HEK293 (cell line): ENCODE results near the gene PCK1.

Experiments used
- FEZF1 ChIP-seq: fragments of 450-650 bp; formaldehyde crosslinking; IDR thresholded peaks from 2 replicates; pipeline ENCODE4 v1.5.1; 2016; ENCODE audit warnings: missing biosample characterization, missing genetic modification characterization
- GLIS1 ChIP-seq: fragments of 450-650 bp; formaldehyde crosslinking; IDR thresholded peaks from 2 replicates; pipeline ENCODE4 v1.5.1; 2016; ENCODE audit warnings: missing biosample characterization, missing genetic modification characterization
- KLF10 ChIP-seq: fragments of 450-650 bp; IDR thresholded peaks from 2 replicates; pipeline ENCODE4 v1.5.1; 2018; ENCODE audit warnings: missing biosample characterization, mild to moderate bottlenecking, missing genetic modification characterization
- SP7 ChIP-seq: fragments of 450-650 bp; formaldehyde crosslinking; IDR thresholded peaks from 2 replicates; pipeline ENCODE4 v1.5.1; 2016; ENCODE audit warnings: missing biosample characterization, missing genetic modification characterization
- TCF7L2 ChIP-seq: IDR thresholded peaks from 2 replicates; pipeline ENCODE4 v1.6.1; 2011; ENCODE audit warnings: low read depth, mild to moderate bottlenecking, inconsistent platforms, low read length, moderate library complexity, borderline replicate concordance
- ZBTB21 ChIP-seq: fragments of 450-650 bp; formaldehyde crosslinking; IDR thresholded peaks from 2 replicates; pipeline ENCODE4 v1.5.1; 2017; ENCODE audit warnings: missing biosample characterization, missing genetic modification characterization
- ZFP3 ChIP-seq: fragments of 450-650 bp; formaldehyde crosslinking; IDR thresholded peaks from 2 replicates; pipeline ENCODE4 v1.5.1; 2016; ENCODE audit warnings: low read depth, missing biosample characterization, missing genetic modification characterization
- ZFP69B ChIP-seq: fragments of 450-650 bp; formaldehyde crosslinking; IDR thresholded peaks from 2 replicates; pipeline ENCODE4 v1.5.1; 2016; ENCODE audit warnings: missing biosample characterization, missing genetic modification characterization
- ZNF112 ChIP-seq: fragments of 450-650 bp; formaldehyde crosslinking; IDR thresholded peaks from 2 replicates; pipeline ENCODE4 v1.5.0; 2017; ENCODE audit warnings: missing biosample characterization, missing genetic modification characterization
- ZNF121 ChIP-seq: fragments of 450-650 bp; formaldehyde crosslinking; IDR thresholded peaks from 2 replicates; pipeline ENCODE4 v1.5.1; 2016; ENCODE audit warnings: missing biosample characterization, missing genetic modification characterization
- ZNF157 ChIP-seq: fragments of 450-650 bp; formaldehyde crosslinking; IDR thresholded peaks from 2 replicates; pipeline ENCODE4 v1.5.1; 2016; ENCODE audit warnings: missing biosample characterization, missing genetic modification characterization
- ZNF48 ChIP-seq: fragments of 450-650 bp; formaldehyde crosslinking; IDR thresholded peaks from 2 replicates; pipeline ENCODE4 v1.5.1; 2016; ENCODE audit warnings: missing biosample characterization, missing genetic modification characterization
- ZNF501 ChIP-seq: fragments of 450-650 bp; formaldehyde crosslinking; IDR thresholded peaks from 2 replicates; pipeline ENCODE4 v1.5.1; 2016; ENCODE audit warnings: missing biosample characterization, missing genetic modification characterization
- ZNF549 ChIP-seq: fragments of 450-650 bp; IDR thresholded peaks from 2 replicates; pipeline ENCODE4 v1.5.1; 2018; ENCODE audit warnings: missing biosample characterization, missing genetic modification characterization, mild to moderate bottlenecking, inconsistent platforms, moderate library complexity
- ZNF624 ChIP-seq: fragments of 450-650 bp; formaldehyde crosslinking; IDR thresholded peaks from 2 replicates; pipeline ENCODE4 v1.5.1; 2017; ENCODE audit warnings: missing biosample characterization, missing genetic modification characterization
- ZNF792 ChIP-seq: fragments of 450-650 bp; formaldehyde crosslinking; IDR thresholded peaks from 2 replicates; pipeline ENCODE4 v1.5.1; 2016; ENCODE audit warnings: missing biosample characterization, missing genetic modification characterization
- ZSCAN23 ChIP-seq: fragments of 450-650 bp; formaldehyde crosslinking; IDR thresholded peaks from 2 replicates; pipeline ENCODE4 v1.5.1; 2016; ENCODE audit warnings: missing biosample characterization, missing genetic modification characterization
- ZSCAN30 ChIP-seq: fragments of 450-650 bp; IDR thresholded peaks from 2 replicates; pipeline ENCODE4 v1.5.1; 2018; ENCODE audit warnings: missing biosample characterization, mild to moderate bottlenecking, missing genetic modification characterization, moderate library complexity
- TF ChIP-seq, protein P1 (sequence below): fragments of 450-650 bp; formaldehyde crosslinking; IDR thresholded peaks from 2 replicates; pipeline ENCODE4 v1.5.1; 2017; ENCODE audit warnings: missing biosample characterization, missing genetic modification characterization
- TF ChIP-seq, protein P2 (sequence below): fragments of 450-650 bp; formaldehyde crosslinking; IDR thresholded peaks from 2 replicates; pipeline ENCODE4 v1.5.1; 2016; ENCODE audit warnings: missing biosample characterization, missing genetic modification characterization
- TF ChIP-seq, protein P3 (sequence below): fragments of 450-650 bp; formaldehyde crosslinking; conservative IDR thresholded peaks from 2 replicates; pipeline ENCODE4 v1.5.1; 2016; ENCODE audit warnings: low read depth, missing biosample characterization, missing genetic modification characterization
- TF ChIP-seq, protein P4 (sequence below): fragments of 450-650 bp; formaldehyde crosslinking; IDR thresholded peaks from 2 replicates; pipeline ENCODE4 v1.5.1; 2016; ENCODE audit warnings: missing biosample characterization, missing genetic modification characterization
- TF ChIP-seq, protein P5 (sequence below): fragments of 450-650 bp; formaldehyde crosslinking; IDR thresholded peaks from 2 replicates; pipeline ENCODE4 v1.5.1; 2017; ENCODE audit warnings: missing biosample characterization, missing genetic modification characterization
- TF ChIP-seq, protein P6 (sequence below): fragments of 450-650 bp; formaldehyde crosslinking; IDR thresholded peaks from 2 replicates; pipeline ENCODE4 v1.5.1; 2016; ENCODE audit warnings: missing biosample characterization, missing genetic modification characterization
- TF ChIP-seq, protein P7 (sequence below): fragments of 450-650 bp; formaldehyde crosslinking; IDR thresholded peaks from 2 replicates; pipeline ENCODE4 v1.5.1; 2016; ENCODE audit warnings: missing biosample characterization, missing genetic modification characterization

Gene PCK1

DNA sequence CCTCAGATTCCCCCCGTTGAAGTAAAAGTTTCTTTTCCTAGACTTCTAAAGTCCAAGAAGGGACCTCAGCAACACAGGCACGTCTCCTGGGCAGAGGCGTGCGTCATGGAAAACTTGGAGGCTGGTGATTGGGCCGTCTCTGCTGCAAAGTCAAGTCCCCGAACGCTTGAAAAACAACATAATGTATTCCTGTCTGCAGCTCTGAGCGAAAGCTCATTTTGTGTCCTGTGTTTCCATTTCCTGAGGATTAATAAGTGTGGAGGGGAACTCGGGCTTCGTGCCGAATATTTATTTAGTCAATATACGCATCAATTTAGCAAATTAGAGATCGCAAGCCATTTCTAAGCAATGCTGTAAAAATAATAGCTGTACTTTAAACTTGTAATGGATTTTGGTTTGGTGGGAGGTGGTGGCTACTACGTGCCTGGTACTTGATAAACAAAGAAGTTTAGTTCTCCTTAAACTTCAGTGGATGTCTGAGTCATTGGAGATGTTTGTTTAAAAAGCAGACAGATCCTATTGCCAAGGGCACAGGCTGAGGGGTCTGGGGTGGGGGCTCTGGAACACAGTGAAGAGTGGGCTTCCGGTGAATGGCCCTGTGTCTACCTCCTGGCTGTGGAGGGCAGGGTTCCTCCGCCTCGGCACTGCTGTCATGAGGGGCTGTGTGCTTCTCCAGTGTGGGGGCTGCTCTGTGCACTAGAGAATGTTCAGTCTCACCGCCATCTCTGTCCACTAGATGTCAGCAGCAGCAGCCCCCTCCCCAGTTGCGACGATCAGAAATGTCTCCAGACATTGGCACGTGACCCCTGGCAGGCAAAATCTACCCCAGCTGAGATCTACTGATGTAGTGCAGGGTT is 21.8 kb downstream of the PCK1 start (continued):
- TF ChIP-seq, protein P1, sequence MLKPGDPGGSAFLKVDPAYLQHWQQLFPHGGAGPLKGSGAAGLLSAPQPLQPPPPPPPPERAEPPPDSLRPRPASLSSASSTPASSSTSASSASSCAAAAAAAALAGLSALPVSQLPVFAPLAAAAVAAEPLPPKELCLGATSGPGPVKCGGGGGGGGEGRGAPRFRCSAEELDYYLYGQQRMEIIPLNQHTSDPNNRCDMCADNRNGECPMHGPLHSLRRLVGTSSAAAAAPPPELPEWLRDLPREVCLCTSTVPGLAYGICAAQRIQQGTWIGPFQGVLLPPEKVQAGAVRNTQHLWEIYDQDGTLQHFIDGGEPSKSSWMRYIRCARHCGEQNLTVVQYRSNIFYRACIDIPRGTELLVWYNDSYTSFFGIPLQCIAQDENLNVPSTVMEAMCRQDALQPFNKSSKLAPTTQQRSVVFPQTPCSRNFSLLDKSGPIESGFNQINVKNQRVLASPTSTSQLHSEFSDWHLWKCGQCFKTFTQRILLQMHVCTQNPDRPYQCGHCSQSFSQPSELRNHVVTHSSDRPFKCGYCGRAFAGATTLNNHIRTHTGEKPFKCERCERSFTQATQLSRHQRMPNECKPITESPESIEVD (tag by site-specific recombination): peak; percentile 88
- TF ChIP-seq, protein P2, sequence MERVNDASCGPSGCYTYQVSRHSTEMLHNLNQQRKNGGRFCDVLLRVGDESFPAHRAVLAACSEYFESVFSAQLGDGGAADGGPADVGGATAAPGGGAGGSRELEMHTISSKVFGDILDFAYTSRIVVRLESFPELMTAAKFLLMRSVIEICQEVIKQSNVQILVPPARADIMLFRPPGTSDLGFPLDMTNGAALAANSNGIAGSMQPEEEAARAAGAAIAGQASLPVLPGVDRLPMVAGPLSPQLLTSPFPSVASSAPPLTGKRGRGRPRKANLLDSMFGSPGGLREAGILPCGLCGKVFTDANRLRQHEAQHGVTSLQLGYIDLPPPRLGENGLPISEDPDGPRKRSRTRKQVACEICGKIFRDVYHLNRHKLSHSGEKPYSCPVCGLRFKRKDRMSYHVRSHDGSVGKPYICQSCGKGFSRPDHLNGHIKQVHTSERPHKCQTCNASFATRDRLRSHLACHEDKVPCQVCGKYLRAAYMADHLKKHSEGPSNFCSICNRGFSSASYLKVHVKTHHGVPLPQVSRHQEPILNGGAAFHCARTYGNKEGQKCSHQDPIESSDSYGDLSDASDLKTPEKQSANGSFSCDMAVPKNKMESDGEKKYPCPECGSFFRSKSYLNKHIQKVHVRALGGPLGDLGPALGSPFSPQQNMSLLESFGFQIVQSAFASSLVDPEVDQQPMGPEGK (tag by site-specific recombination): peak; percentile 88
- TF ChIP-seq ZSCAN30 (tag by site-specific recombination) (no peak), ZNF792 (tag by site-specific recombination) (no peak), ZNF48 (tag by site-specific recombination) (no peak), ZNF112 (tag by site-specific recombination) (no peak), GLIS1 (peak; percentile 59), ZNF549 (tag by site-specific recombination) (no peak), ZFP3 (no peak), ZFP69B (tag by site-specific recombination) (no peak), TCF7L2 (no peak), ZNF121 (tag by site-specific recombination) (no peak), ZBTB21 (tag by site-specific recombination) (no peak), SP7 (tag by site-specific recombination) (peak; percentile 74), ZNF501 (tag by site-specific recombination) (no peak), KLF10 (tag by site-specific recombination) (no peak), ZNF624 (tag by site-specific recombination) (no peak), FEZF1 (tag by site-specific recombination) (peak; percentile 63; the same call in 1 of the 2 replicates), ZSCAN23 (tag by site-specific recombination) (no peak), ZNF157 (tag by site-specific recombination) (no peak)
- TF ChIP-seq, protein P3, sequence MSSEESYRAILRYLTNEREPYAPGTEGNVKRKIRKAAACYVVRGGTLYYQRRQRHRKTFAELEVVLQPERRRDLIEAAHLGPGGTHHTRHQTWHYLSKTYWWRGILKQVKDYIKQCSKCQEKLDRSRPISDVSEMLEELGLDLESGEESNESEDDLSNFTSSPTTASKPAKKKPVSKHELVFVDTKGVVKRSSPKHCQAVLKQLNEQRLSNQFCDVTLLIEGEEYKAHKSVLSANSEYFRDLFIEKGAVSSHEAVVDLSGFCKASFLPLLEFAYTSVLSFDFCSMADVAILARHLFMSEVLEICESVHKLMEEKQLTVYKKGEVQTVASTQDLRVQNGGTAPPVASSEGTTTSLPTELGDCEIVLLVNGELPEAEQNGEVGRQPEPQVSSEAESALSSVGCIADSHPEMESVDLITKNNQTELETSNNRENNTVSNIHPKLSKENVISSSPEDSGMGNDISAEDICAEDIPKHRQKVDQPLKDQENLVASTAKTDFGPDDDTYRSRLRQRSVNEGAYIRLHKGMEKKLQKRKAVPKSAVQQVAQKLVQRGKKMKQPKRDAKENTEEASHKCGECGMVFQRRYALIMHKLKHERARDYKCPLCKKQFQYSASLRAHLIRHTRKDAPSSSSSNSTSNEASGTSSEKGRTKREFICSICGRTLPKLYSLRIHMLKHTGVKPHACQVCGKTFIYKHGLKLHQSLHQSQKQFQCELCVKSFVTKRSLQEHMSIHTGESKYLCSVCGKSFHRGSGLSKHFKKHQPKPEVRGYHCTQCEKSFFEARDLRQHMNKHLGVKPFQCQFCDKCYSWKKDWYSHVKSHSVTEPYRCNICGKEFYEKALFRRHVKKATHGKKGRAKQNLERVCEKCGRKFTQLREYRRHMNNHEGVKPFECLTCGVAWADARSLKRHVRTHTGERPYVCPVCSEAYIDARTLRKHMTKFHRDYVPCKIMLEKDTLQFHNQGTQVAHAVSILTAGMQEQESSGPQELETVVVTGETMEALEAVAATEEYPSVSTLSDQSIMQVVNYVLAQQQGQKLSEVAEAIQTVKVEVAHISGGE (tag by site-specific recombination): no peak
- TF ChIP-seq, protein P4, sequence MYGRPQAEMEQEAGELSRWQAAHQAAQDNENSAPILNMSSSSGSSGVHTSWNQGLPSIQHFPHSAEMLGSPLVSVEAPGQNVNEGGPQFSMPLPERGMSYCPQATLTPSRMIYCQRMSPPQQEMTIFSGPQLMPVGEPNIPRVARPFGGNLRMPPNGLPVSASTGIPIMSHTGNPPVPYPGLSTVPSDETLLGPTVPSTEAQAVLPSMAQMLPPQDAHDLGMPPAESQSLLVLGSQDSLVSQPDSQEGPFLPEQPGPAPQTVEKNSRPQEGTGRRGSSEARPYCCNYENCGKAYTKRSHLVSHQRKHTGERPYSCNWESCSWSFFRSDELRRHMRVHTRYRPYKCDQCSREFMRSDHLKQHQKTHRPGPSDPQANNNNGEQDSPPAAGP (tag by site-specific recombination): no peak
- TF ChIP-seq, protein P5, sequence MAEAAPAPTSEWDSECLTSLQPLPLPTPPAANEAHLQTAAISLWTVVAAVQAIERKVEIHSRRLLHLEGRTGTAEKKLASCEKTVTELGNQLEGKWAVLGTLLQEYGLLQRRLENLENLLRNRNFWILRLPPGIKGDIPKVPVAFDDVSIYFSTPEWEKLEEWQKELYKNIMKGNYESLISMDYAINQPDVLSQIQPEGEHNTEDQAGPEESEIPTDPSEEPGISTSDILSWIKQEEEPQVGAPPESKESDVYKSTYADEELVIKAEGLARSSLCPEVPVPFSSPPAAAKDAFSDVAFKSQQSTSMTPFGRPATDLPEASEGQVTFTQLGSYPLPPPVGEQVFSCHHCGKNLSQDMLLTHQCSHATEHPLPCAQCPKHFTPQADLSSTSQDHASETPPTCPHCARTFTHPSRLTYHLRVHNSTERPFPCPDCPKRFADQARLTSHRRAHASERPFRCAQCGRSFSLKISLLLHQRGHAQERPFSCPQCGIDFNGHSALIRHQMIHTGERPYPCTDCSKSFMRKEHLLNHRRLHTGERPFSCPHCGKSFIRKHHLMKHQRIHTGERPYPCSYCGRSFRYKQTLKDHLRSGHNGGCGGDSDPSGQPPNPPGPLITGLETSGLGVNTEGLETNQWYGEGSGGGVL (tag by site-specific recombination): no peak
- TF ChIP-seq, protein P6, sequence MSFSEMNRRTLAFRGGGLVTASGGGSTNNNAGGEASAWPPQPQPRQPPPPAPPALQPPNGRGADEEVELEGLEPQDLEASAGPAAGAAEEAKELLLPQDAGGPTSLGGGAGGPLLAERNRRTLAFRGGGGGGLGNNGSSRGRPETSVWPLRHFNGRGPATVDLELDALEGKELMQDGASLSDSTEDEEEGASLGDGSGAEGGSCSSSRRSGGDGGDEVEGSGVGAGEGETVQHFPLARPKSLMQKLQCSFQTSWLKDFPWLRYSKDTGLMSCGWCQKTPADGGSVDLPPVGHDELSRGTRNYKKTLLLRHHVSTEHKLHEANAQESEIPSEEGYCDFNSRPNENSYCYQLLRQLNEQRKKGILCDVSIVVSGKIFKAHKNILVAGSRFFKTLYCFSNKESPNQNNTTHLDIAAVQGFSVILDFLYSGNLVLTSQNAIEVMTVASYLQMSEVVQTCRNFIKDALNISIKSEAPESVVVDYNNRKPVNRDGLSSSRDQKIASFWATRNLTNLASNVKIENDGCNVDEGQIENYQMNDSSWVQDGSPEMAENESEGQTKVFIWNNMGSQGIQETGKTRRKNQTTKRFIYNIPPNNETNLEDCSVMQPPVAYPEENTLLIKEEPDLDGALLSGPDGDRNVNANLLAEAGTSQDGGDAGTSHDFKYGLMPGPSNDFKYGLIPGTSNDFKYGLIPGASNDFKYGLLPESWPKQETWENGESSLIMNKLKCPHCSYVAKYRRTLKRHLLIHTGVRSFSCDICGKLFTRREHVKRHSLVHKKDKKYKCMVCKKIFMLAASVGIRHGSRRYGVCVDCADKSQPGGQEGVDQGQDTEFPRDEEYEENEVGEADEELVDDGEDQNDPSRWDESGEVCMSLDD: no peak
- TF ChIP-seq, protein P7, sequence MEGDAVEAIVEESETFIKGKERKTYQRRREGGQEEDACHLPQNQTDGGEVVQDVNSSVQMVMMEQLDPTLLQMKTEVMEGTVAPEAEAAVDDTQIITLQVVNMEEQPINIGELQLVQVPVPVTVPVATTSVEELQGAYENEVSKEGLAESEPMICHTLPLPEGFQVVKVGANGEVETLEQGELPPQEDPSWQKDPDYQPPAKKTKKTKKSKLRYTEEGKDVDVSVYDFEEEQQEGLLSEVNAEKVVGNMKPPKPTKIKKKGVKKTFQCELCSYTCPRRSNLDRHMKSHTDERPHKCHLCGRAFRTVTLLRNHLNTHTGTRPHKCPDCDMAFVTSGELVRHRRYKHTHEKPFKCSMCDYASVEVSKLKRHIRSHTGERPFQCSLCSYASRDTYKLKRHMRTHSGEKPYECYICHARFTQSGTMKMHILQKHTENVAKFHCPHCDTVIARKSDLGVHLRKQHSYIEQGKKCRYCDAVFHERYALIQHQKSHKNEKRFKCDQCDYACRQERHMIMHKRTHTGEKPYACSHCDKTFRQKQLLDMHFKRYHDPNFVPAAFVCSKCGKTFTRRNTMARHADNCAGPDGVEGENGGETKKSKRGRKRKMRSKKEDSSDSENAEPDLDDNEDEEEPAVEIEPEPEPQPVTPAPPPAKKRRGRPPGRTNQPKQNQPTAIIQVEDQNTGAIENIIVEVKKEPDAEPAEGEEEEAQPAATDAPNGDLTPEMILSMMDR (tag by site-specific recombination): peak; percentile 88
